Left cardiac atrium (tissue), 4 donors: ENCODE data around the gene LRRC47. TPM values are rescaled to one million over a fixed set of nuclear protein-coding genes. Genes with fewer than 3 reads are reported as not detected.

Experiments
- ATAC-seq, 2 donors: fragments of 200-7000 bp; cut with Tn5 transposase; one replicate each; pipeline ENCODE4 v1.9.1; 2020; ENCODE audit warnings: mild to moderate bottlenecking in 2 of 2, moderate library complexity in 2 of 2
- DNase-seq: peaks from one replicate; pipeline ENCODE4 v3.0.0-alpha.2; 2020
- intact Hi-C, 2 donors: fragments of 100-400 bp; cut with DNase I; formaldehyde crosslinking; loops; one replicate each; pipeline versions ENCODE4 v1.14.1 to v1.15.1; 2022 to 2023
- long read RNA-seq: library from polyadenylated mRNA; unstranded; transcript quantifications from one replicate; pipeline ENCODE4 v2.0.0, GENCODE V29; 2021
- total RNA-seq, 2 donors: library from RNA; stranded (reverse); fragmentation: NEBNext Ultra II Directional; extraction: Animal tissue kit (Norgen Biotek cat#: 25700); gene quantifications; one replicate each; pipeline ENCODE4 v1.2.1, GENCODE V29; 2021
- donor health status: DM: no; HTN: yes; CAD: no.
- donor health status: DM: no; HTN: yes; CAD: no; lungs with severe emphysema.
- donor health status: DM: yes; HTN: yes; CAD: no.
- donor health status: Dilated cardiomyopathy.

The LRRC47 gene
- 10 to 100 TPM; 41.4 to 43.4 TPM for total RNA-seq
- long read RNA-seq, full-length matches to known transcripts, result 53 of 58 reads
- long read RNA-seq, partial matches to known transcripts, result 4 of 58 reads
- long read RNA-seq, other reads (novel, unspliced or antisense), result 1 of 58 reads

GRCh38 chr1:3796215-3797061, at the start of gene LRRC47:
Gene LRRC47, minus strand, starts transcription at chr1:3796498. Its CDS starts 22 bp downstream, at chr1:3796476.
- DNase-seq (peak; percentile 97), ATAC-seq (peak; percentile 100)
- intact Hi-C loops, result no loop called here

DNA sequence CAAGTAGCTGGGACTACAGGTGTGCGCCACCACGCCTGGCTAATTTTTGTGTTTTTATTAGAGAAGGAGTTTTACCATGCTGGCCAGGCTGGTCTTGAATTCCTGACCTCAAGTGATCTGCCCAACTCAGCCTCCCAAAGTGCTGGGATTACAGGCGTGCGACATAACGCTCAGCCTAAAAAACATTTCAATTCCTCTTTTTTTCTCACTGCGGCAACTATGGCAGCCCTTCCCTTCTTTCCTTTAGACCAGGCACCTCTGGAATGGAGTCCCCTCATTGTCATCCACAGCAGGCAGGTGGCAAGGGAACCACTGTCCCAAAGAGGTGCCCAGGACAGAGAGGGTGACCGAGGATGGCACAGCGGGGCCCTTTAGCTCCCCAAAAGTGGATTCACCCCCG, 46.6 kb upstream of the LRRC47 start:
- intact Hi-C loops, result no loop called here
- no peak for DNase-seq
- no peak for ATAC-seq

DNA sequence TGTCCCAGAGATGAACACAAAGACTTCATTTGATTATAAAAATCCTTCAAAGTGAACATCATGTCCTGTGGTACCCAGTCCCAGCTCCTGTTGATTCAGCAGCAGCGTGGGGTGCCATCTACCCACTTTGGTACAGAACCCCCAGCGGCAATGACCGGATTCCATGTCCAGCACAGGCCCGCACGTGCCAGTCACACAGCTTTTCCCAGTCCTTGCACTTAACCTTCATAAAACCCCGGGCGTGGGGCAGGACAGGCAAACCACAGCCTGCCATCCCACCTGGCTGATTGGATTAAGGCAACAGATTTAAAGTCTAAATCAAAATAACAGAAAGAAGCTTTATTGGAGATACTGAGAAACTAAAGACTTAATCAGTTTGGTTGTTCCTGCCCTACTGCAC, 45.2 kb upstream of the LRRC47 start:
- ATAC-seq (no peak), DNase-seq (no peak)
- intact Hi-C loops, result no loop called here

GRCh38 chr1:3838788-3839187, 42.5 kb upstream of the LRRC47 start:
- intact Hi-C loops, result no loop called here
- DNase-seq, result no peak
- no peak for ATAC-seq

GRCh38 chr1:3837685-3838084, 41.4 kb upstream of the LRRC47 start:
- ATAC-seq, result no peak
- intact Hi-C loops, result no loop called here

DNA sequence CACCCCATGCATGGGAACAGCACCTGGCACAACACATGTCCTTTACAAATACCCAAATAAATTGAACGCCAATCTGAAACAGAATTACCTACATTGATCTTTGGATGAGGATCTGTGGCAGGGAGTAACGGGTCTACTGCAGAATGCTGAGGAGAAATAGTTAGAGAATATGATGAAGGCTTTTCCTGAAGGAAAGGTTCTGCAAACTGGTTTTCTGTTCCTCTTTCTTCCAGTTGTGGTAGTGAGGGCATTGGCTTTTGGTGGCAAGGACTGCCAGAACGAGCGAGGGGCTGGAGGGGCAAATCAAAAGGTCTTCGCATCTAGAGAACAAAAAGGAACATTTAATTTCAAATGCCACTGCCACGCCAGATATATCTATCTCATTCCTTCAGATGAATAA, 40.9 kb upstream of the LRRC47 start:
- no peak for DNase-seq
- no peak for ATAC-seq
- intact Hi-C loops, result no loop called here

More at GRCh38 chr1:3837685-3838084, 41.4 kb upstream of the LRRC47 start:
- no peak for DNase-seq

- ATAC-seq (no peak), DNase-seq (no peak)
- intact Hi-C loops, result no loop called here
These were observed 40.1 kb upstream of the LRRC47 start for GRCh38 chr1:3836421-3836820.

DNA sequence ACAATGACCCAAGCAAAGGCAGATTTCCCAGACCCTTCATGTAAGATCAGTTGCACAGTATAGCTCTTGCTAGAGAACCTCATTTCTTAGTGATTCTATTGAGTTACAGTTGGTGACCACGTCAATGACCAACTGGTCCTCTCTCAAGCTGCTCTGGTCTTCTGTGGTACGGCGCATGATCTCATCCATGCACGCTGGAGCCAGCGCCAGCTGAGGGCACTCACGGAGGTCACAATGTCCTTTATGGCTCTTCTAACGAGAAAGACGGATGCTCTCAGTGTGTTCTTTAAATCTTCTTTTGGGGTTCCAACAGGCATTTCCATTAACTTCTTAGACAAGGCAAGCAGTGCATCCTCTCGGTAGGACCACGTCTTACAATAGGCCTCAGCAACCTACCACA, 38.4 kb upstream of the LRRC47 start:
- ATAC-seq (no peak), DNase-seq (no peak)
- intact Hi-C loops, result no loop called here

- DNase-seq, result no peak
- no peak for ATAC-seq
- intact Hi-C loops, result no loop called here
These were observed 35.4 kb upstream of the LRRC47 start for GRCh38 chr1:3831689-3832088.

- intact Hi-C loops, result no loop called here
- DNase-seq (no peak), ATAC-seq (no peak)
These were observed 32.1 kb upstream of the LRRC47 start for GRCh38 chr1:3828391-3828790.

DNA sequence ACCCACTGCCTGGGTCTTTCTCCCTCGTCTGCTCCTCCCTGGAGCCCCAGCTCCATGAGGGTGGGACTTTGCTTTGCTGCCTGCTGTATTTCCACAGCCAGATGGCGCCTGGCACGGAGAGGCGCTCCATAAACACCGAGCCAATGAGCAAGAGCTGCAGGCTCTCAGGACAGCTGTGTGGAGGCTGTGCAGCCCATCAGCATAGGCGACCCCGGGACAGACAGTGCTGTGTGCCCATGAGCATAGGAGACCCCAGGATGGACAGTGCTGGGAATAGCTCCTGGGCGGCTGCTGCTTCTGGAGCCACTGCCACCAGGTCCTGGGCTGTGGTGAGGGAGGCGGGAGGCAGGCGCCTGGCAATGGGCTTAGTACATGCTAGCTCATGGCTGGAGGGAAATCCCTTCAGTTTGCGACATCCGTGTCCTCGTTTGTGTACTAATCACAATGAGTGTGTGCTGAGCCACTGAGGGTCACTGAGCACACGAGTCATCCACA, 31.6 kb upstream of the LRRC47 start:
- DNase-seq (no peak), ATAC-seq (peak in 1 of 2 donors; percentile 16)
- intact Hi-C loops, result no loop called here

DNA sequence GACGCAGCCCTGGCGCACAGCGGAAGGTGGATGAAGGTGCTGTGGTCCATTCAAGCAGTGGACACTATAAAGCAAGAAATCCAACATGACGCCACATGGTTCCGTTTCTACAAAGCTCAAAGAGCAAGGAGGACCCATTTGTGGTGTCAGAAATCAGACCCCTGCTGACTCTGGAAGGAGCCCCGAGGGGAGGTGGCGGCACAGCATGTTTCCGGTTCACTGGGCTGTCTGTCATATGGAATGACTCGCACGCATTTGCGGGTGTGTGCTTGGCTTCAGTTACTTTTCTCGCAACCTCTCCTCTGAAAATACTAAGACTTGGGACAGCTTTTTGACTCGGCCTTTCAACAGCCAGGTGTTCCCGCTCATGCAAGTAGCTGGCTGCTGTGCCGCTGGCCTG, 29.1 kb upstream of the LRRC47 start:
- no peak for DNase-seq
- no peak for ATAC-seq
- intact Hi-C loops, result no loop called here

DNA sequence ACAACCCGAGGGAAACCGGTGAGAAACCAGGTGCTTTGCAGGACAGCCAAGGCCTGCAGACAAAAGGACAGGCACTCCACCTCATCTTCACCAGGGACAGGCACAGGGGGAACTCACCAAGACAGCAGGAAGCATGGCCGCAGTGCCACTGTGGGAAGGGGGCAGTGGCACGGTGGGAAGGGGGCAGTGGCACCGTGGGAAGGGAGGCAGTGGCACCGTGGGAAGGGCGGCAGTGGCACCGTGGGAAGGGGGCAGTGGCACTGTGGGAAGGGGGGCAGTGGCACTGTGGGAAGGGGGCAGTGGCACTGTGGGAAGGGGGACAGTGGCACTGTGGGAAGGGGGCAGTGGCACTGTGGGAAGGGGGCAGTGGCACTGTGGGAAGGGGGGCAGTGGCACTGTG, 28.4 kb upstream of the LRRC47 start:
- DNase-seq, result no peak
- intact Hi-C loops, result no loop called here
- no peak for ATAC-seq

DNA sequence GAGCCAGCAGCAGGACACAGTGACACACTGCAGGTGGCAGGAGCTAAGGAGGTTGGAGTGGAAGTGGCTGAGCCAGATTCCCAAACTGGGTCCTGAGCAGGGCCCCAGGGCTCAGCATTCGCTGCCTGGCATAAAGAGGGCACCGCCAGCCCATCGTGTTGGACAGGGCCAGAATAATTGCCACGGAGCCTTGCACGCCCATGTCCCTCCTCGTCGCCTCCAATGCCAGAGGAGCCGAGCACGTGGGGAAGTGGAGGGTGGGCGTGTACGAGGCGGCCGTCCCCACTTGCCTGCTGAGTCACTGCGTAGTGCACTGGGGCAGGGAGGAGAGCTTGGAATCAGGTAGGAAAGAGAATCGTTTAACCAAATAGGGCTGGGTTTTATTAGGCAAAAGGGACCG, 26.1 kb upstream of the LRRC47 start:
- no peak for ATAC-seq

GRCh38 chr1:3821908-3822307, 25.6 kb upstream of the LRRC47 start:
- intact Hi-C loops, result no loop called here
- DNase-seq, result no peak
- ATAC-seq, result no peak

More for the DNA sequence above, 26.1 kb upstream of the LRRC47 start:
- intact Hi-C loops, result no loop called here
- no peak for DNase-seq

DNA sequence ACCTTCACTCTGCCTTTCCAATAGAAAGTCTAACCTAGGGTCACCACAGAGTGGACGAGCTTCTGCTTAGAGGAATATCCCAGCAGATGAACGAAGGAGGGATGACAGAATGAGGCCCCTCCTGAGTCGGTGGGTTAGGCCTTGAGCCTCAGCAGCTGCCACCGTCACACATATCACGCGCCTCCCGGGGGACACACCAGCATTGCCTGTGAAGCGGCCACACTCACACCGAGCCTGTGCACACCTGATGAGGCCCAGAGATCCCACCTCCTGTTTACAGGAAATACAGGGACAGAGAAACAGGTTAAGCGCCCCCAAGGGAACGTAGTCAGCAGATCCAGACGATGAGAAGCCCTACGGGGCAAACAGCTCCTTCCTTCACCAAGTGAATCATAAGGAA, 25.1 kb upstream of the LRRC47 start:
- intact Hi-C loops, result no loop called here
- DNase-seq (no peak), ATAC-seq (no peak)

DNA sequence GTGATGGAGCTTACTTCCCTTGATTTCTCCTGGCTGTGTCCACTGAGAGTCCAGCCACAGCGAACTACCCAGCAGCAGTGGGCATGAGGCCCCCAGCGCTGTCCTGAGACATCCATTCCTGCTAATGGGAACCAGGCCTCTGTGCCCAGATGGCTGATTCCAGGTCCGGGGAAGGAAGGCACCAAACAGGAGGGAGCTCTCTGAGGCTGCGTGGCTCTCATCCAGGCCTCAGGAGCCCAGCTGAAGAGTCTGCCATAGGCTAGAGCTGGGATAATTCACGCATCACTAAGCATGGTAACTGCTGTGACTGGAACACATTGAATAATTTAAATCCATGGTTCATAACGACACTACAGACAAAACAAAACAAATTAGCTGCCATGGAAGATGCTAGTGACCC, 24.7 kb upstream of the LRRC47 start:
- ATAC-seq (no peak), DNase-seq (no peak)
- intact Hi-C loops, result no loop called here

DNA sequence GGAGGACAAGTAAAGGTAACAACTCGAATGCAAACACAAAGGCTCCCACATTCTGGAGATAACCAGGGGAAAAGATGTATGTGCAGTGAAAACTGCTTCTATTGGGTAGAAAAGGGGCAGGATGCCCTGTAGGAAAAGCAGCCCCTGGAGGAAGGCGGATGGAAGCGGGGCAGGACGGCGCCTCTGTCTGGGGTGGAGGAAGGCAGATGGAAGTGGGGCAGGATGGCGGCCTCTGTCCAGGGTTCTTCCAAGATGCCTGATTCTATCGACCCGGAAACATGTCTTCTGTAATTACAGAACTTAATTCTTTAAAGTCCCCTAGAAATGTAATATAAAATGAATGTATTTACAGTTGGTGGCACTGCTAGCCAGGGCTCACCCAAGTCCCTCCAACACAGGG, 24.0 kb upstream of the LRRC47 start:
- intact Hi-C loops, result no loop called here
- no peak for ATAC-seq
- DNase-seq, result no peak

- ATAC-seq, result no peak
- intact Hi-C loops, result no loop called here
- no peak for DNase-seq
These were observed 23.5 kb upstream of the LRRC47 start for GRCh38 chr1:3819771-3820200.

DNA sequence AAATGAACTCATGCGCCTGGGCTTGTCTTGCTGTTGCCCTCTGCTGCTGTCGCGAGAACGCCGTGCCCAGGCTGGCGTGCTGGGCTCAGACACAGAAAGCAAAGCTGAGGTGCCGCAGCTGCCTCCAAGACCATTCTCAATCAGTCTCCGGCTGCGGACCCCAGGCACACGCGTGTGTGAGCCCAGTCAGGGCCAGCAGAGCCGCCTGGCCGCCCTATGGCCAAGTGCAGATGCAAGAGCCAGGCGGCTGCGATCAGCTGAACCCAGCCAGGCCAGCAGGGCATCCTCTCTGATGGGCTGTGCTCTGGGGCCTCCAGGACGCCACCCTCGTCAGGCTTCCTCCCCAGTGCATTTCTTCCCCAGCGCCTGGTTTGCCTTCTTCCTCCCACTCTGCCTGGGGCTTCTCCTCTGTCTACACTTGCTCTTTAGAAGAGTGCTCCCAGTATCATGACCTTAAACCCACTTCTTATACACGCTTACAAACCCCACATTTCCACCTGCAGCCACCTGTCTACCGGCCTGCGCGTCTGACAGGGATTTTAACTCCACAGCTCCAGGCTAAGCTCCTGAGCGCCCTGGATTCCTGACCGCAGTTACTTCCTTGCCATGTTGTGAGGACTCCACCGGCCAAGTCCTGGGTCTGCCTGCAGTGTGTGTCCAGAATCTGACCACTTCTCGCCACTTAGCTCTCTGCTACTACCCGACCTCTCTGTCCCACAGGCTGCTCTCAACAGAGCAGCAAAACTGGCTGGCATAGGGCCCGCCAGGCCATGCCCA, 21.7 kb upstream of the LRRC47 start:
- intact Hi-C loops, result no loop called here
- ATAC-seq, result no peak

More for the DNA sequence above, 21.7 kb upstream of the LRRC47 start:
- no peak for DNase-seq
